ENCODE data around the gene TRIP13. TPM values are rescaled to one million over a fixed set of nuclear protein-coding genes. Genes with fewer than 3 reads are reported as not detected.

Gene TRIP13
- total and polyA plus RNA-seq, 2 of the 13 experiments (the other 11 are each of a cell fraction or from before 2014, with no cell fraction given), result 13.5 to 33.0 TPM

DNA sequence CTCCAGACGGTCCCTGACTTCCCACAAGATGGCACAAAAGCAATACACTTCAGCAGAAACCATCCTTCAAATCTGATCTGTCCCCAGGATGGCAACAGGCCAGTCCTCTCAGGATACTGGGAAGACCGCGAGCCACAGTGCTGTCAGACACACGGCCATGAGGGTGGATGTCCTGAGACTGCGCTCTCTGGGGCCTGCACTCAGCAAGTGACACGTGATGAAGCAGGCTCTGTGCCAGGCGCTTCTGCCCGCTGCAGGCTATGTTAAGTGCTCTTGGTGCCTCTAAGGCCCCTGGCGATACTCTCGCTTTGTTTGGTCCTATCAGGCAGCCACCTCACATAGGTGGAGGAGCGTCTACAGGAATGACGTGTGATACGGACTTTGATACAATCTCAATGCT, 7.2 kb upstream of the TRIP13 start:
- peaks cover 20% of the 10 kb centered on the region for H3K79me2 ChIP-seq (ENCODE audit: insufficient read depth, low read length)
- peaks cover 34 to 97% of the 10 kb centered on the region in 2 experiments for H3K36me3 ChIP-seq (replicated peaks in 1 of 2; ENCODE audit: control insufficient read depth in 1 of 2, insufficient read depth in 2 of 2, low read length in 2 of 2)
- ChIA-PET CTCF (ENCODE audit: low intra/inter-chr PET ratio, low total read pairs) (no interaction called here), POLR2A (no interaction called here)
- FAIRE-seq (no peak), ATAC-seq (no peak), DNase-seq (ENCODE audit: low spot score) (no peak)
- H3K4me3 ChIP-seq (replicated peaks in 1 of 3; ENCODE audit: insufficient read depth in 1 of 3, low read depth in 2 of 3, low read length in 3 of 3), result no peak overlapping the region
- no peak overlapping the region for H3K4me2 ChIP-seq (ENCODE audit: low read depth, low read length)
- peaks cover 5% of the 10 kb centered on the region for H3K4me1 ChIP-seq (ENCODE audit: insufficient read depth, low read length)
- H3K27ac ChIP-seq (ENCODE audit: extremely low read length, insufficient read depth, low read length), result no peak overlapping the region
- no peak overlapping the region for H3K9ac ChIP-seq (ENCODE audit: insufficient read depth, low read depth, low read length)
- TF ChIP-seq, protein P1, sequence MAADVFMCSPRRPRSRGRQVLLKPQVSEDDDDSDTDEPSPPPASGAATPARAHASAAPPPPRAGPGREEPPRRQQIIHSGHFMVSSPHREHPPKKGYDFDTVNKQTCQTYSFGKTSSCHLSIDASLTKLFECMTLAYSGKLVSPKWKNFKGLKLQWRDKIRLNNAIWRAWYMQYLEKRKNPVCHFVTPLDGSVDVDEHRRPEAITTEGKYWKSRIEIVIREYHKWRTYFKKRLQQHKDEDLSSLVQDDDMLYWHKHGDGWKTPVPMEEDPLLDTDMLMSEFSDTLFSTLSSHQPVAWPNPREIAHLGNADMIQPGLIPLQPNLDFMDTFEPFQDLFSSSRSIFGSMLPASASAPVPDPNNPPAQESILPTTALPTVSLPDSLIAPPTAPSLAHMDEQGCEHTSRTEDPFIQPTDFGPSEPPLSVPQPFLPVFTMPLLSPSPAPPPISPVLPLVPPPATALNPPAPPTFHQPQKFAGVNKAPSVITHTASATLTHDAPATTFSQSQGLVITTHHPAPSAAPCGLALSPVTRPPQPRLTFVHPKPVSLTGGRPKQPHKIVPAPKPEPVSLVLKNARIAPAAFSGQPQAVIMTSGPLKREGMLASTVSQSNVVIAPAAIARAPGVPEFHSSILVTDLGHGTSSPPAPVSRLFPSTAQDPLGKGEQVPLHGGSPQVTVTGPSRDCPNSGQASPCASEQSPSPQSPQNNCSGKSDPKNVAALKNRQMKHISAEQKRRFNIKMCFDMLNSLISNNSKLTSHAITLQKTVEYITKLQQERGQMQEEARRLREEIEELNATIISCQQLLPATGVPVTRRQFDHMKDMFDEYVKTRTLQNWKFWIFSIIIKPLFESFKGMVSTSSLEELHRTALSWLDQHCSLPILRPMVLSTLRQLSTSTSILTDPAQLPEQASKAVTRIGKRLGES (CRISPR knock-in tag; IDR thresholded peaks at IDR 0.05; ENCODE audit: borderline replicate concordance), result no peak
- no peak for TF ChIP-seq ZFP36L1 (CRISPR knock-in tag; IDR thresholded peaks at IDR 0.05)
- TF ChIP-seq ZBTB8A (CRISPR knock-in tag; IDR thresholded peaks at IDR 0.05; ENCODE audit: borderline replicate concordance, low read depth), result no peak
- TF ChIP-seq, protein P2, sequence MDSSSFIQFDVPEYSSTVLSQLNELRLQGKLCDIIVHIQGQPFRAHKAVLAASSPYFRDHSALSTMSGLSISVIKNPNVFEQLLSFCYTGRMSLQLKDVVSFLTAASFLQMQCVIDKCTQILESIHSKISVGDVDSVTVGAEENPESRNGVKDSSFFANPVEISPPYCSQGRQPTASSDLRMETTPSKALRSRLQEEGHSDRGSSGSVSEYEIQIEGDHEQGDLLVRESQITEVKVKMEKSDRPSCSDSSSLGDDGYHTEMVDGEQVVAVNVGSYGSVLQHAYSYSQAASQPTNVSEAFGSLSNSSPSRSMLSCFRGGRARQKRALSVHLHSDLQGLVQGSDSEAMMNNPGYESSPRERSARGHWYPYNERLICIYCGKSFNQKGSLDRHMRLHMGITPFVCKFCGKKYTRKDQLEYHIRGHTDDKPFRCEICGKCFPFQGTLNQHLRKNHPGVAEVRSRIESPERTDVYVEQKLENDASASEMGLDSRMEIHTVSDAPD (CRISPR knock-in tag; IDR thresholded peaks at IDR 0.05), result no peak
- TF ChIP-seq, protein P3, sequence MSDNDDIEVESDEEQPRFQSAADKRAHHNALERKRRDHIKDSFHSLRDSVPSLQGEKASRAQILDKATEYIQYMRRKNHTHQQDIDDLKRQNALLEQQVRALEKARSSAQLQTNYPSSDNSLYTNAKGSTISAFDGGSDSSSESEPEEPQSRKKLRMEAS (IDR thresholded peaks at IDR 0.05), result no peak
- TF ChIP-seq, protein P4, sequence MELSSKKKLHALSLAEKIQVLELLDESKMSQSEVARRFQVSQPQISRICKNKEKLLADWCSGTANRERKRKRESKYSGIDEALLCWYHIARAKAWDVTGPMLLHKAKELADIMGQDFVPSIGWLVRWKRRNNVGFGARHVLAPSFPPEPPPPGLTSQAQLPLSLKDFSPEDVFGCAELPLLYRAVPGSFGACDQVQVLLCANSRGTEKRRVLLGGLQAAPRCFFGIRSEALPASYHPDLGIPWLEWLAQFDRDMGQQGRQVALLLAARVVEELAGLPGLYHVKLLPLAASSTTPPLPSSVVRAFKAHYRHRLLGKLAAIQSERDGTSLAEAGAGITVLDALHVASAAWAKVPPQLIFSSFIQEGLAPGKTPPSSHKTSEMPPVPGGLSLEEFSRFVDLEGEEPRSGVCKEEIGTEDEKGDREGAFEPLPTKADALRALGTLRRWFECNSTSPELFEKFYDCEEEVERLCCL (CRISPR knock-in tag; IDR thresholded peaks at IDR 0.05; ENCODE audit: borderline replicate concordance), result no peak
- no peak for TF ChIP-seq ZKSCAN5 (CRISPR knock-in tag; IDR thresholded peaks at IDR 0.05)
- H4K20me1 ChIP-seq (ENCODE audit: insufficient read depth, low read length), result 0 out of 2 replicates have a peak, but pooled peaks cover 2% of the 10 kb centered on the region
- intact Hi-C loops (cut with micrococcal nuclease; ENCODE audit: unreplicated experiment), result no loop called here
- WGBS (ENCODE audit: low lambda C conversion rate), result 96% methylated on average over 13 of the region's 13 CpGs
- H3K9me3 ChIP-seq (ENCODE audit: low read length), result no peaks in the 10 kb centered on the region
- in situ Hi-C loops (cut with HindIII; ENCODE audit: extremely low pct_ligation_motif_present, low pct_unique_long_range_greater_than_20kb), result no loop called here
- no TSS peak for BruUV-seq (replicated peaks)
- no peak overlapping the region for H2AFZ ChIP-seq (ENCODE audit: low read length)
- no peaks in the 10 kb centered on the region for H3K27me3 ChIP-seq (ENCODE audit: control insufficient read depth in 1 of 2, insufficient read depth in 2 of 2, low read length in 2 of 2)

Data from HepG2 (cell line).